H9 (cell line): ENCODE data around the gene MRPL14. TPM values are rescaled to one million over a fixed set of nuclear protein-coding genes. Genes with fewer than 3 reads are reported as not detected.

Experiments used
- DNase-seq: peaks from one replicate; pipeline ENCODE4 v3.0.0-alpha.2; 2017
- H2AFZ ChIP-seq: one replicate; pipeline ENCODE4 v1.6.1; 2013; ENCODE audit warnings: mild to moderate bottlenecking, low read length, control low read depth, moderate library complexity
- H2AK5ac ChIP-seq: 2 replicates; pipeline ENCODE4 v1.6.1; 2013; ENCODE audit warnings: low read length, control low read depth, mixed read lengths; ENCODE audit not compliant: insufficient read length
- H2BK120ac ChIP-seq: one replicate; pipeline ENCODE4 v1.6.1; 2013; ENCODE audit warnings: low read depth, mild to moderate bottlenecking, low read length, control low read depth, inconsistent platforms; ENCODE audit not compliant: poor library complexity, severe bottlenecking
- H2BK12ac ChIP-seq: 2 replicates; pipeline ENCODE4 v1.6.1; 2013; ENCODE audit warnings: low read length, control low read depth, mixed read lengths, low read depth; ENCODE audit not compliant: insufficient read length
- H2BK15ac ChIP-seq: 2 replicates; pipeline ENCODE4 v1.6.1; 2013; ENCODE audit warnings: low read depth, low read length, control low read depth
- H2BK20ac ChIP-seq: one replicate; pipeline ENCODE4 v1.6.1; 2013; ENCODE audit warnings: low read depth, mild to moderate bottlenecking, low read length, control low read depth, inconsistent platforms; ENCODE audit not compliant: poor library complexity, severe bottlenecking
- H2BK5ac ChIP-seq: 2 replicates; pipeline ENCODE4 v1.6.1; 2013; ENCODE audit warnings: low read length, control low read depth, mixed read lengths; ENCODE audit not compliant: insufficient read length
- H3K14ac ChIP-seq: 2 replicates; pipeline ENCODE4 v1.6.1; 2013; ENCODE audit warnings: low read length, control low read depth; ENCODE audit not compliant: insufficient read depth
- H3K18ac ChIP-seq: 2 replicates; pipeline ENCODE4 v1.6.1; 2013; ENCODE audit warnings: low read depth, mild to moderate bottlenecking, mixed read lengths, low read length, control low read depth; ENCODE audit not compliant: insufficient read length
- H3K23ac ChIP-seq: 2 replicates; pipeline ENCODE4 v1.6.1; 2013; ENCODE audit warnings: low read length, control low read depth, mixed read lengths, low read depth; ENCODE audit not compliant: insufficient read length
- H3K23me2 ChIP-seq: 2 replicates; pipeline ENCODE4 v1.6.1; 2013; ENCODE audit warnings: low read depth, mild to moderate bottlenecking, mixed read lengths, low read length, control low read depth; ENCODE audit not compliant: insufficient read length, poor library complexity, severe bottlenecking
- H3K27ac ChIP-seq: 2 replicates; pipeline ENCODE4 v1.5.1; 2013; ENCODE audit warnings: low read length, control low read depth, mixed read lengths, low read depth; ENCODE audit not compliant: insufficient read length
- H3K27me3 ChIP-seq: 2 replicates; pipeline ENCODE4 v1.6.1; 2013; ENCODE audit warnings: low read length, control low read depth, inconsistent platforms; ENCODE audit not compliant: insufficient read depth
- H3K4ac ChIP-seq: 2 replicates; pipeline ENCODE4 v1.6.1; 2013; ENCODE audit warnings: low read depth, mild to moderate bottlenecking, control low read depth, inconsistent platforms, low read length, moderate library complexity
- H3K4me1 ChIP-seq: 2 replicates; pipeline ENCODE4 v1.6.1; 2013; ENCODE audit warnings: low read length, control low read depth, inconsistent platforms; ENCODE audit not compliant: insufficient read depth
- H3K4me2 ChIP-seq: 2 replicates; pipeline ENCODE4 v1.6.1; 2013; ENCODE audit warnings: low read length, control low read depth, mixed read lengths; ENCODE audit not compliant: insufficient read length, insufficient read depth
- H3K56ac ChIP-seq: 2 replicates; pipeline ENCODE4 v1.6.1; 2013; ENCODE audit warnings: low read depth, mild to moderate bottlenecking, mixed read lengths, low read length, control low read depth; ENCODE audit not compliant: insufficient read length
- H3K79me1 ChIP-seq: 2 replicates; pipeline ENCODE4 v1.6.1; 2013; ENCODE audit warnings: low read depth, mild to moderate bottlenecking, moderate library complexity, low read length, control low read depth, inconsistent platforms; ENCODE audit not compliant: insufficient read depth, poor library complexity, severe bottlenecking
- H3K79me2 ChIP-seq: 2 replicates; pipeline ENCODE4 v1.6.1; 2013; ENCODE audit warnings: low read length, control low read depth, inconsistent platforms; ENCODE audit not compliant: insufficient read depth
- H3K9ac ChIP-seq: 2 replicates; pipeline ENCODE4 v1.6.1; 2013; ENCODE audit warnings: low read length, control low read depth, mixed read lengths; ENCODE audit not compliant: insufficient read length; ENCODE audit errors: extremely low read depth
- H3K9me3 ChIP-seq: one replicate; pipeline ENCODE4 v1.6.1; 2013; ENCODE audit warnings: low read depth, low read length, inconsistent platforms; ENCODE audit not compliant: control insufficient read depth
- H3T11ph ChIP-seq: one replicate; pipeline ENCODE4 v1.6.1; 2013; ENCODE audit warnings: mild to moderate bottlenecking, low read length, control low read depth, inconsistent platforms
- H4K20me1 ChIP-seq: one replicate; pipeline ENCODE4 v1.6.1; 2013; ENCODE audit not compliant: control insufficient read depth, insufficient read length, insufficient read depth
- H4K5ac ChIP-seq: 2 replicates; pipeline ENCODE4 v1.6.1; 2013; ENCODE audit warnings: low read depth, mild to moderate bottlenecking, mixed read lengths, low read length, control low read depth; ENCODE audit not compliant: insufficient read length
- H4K8ac ChIP-seq: replicated peaks from 2 replicates; pipeline ENCODE4 v1.6.1; 2013; ENCODE audit warnings: low read length, control low read depth, mixed read lengths, low read depth; ENCODE audit not compliant: insufficient read length
- H4K91ac ChIP-seq: 2 replicates; pipeline ENCODE4 v1.6.1; 2013; ENCODE audit warnings: low read depth, mild to moderate bottlenecking, moderate library complexity, mixed read lengths, low read length, control low read depth; ENCODE audit not compliant: insufficient read length
- H3K27ac Mint-ChIP-seq, 3 experiments: 2 replicates in 2 of 3; 3 replicates in 1 of 3; pipeline ENCODE4 v1.8.0; 2020 to 2021; ENCODE audit warnings: mixed read lengths in 3 of 3, mild to moderate bottlenecking in 1 of 3, moderate library complexity in 1 of 3
- H3K27me3 Mint-ChIP-seq: 2 replicates; pipeline ENCODE4 v1.8.0; 2021; ENCODE audit warnings: low read depth, mild to moderate bottlenecking, moderate library complexity, mixed read lengths
- H3K36me3 Mint-ChIP-seq, 3 experiments: 2 replicates in 2 of 3; 3 replicates in 1 of 3; pipeline ENCODE4 v1.8.0; 2020 to 2021; ENCODE audit warnings: low read depth in 3 of 3, mixed read lengths in 3 of 3; ENCODE audit not compliant: insufficient read depth in 1 of 3
- H3K4me1 Mint-ChIP-seq, 2 experiments: 2 replicates each; pipeline ENCODE4 v1.8.0; 2020; ENCODE audit warnings: mixed read lengths in 2 of 2
- H3K4me3 Mint-ChIP-seq, 2 experiments: 2 replicates in 1 of 2; 3 replicates in 1 of 2; pipeline ENCODE4 v1.8.0; 2020 to 2021; ENCODE audit warnings: mild to moderate bottlenecking in 2 of 2, mixed read lengths in 2 of 2, moderate library complexity in 1 of 2
- H3K9me3 Mint-ChIP-seq, 2 experiments: 2 replicates in 1 of 2; 3 replicates in 1 of 2; pipeline ENCODE4 v1.8.0; 2020; ENCODE audit warnings: mild to moderate bottlenecking in 2 of 2, mixed read lengths in 2 of 2, moderate library complexity in 1 of 2
- CTCF ChIP-seq: fragments of 200-600 bp; sonication (generic); conservative IDR thresholded peaks from 3 replicates; pipeline ENCODE4 v1.8.0; 2021; ENCODE audit warnings: antibody characterized with exemption, mild to moderate bottlenecking
- WGBS: extraction: QIAGEN DNeasy Blood & Tissue Kit; methylation state at CpG from one replicate; pipeline ENCODE4 v1.1.7; 2013; ENCODE audit warnings: missing lambda C conversion rate, low lambda C conversion rate, mixed read lengths; ENCODE audit not compliant: insufficient read length; ENCODE audit errors: extremely low coverage; 5-methylcytosine and 5-hydroxymethylcytosine counted together
- total RNA-seq: library from RNA; stranded (reverse); gene quantifications from 2 replicates; pipeline ENCODE4 v1.2.1, GENCODE V29; 2021

Gene MRPL14
- total RNA-seq, 1 experiment from 2014 or later, result 80.1 TPM

- Histone ChIP-seq H2BK20ac (no peak overlapping the region), H3K9me3 (no peaks in the 10 kb centered on the region), H3K4ac (no peak overlapping the region), H3K79me1 (no peaks in the 10 kb centered on the region), H2AK5ac (no peak overlapping the region), H3K18ac (no peak overlapping the region), H4K8ac (no peak overlapping the region), H3K23me2 (peaks cover 9% of the 10 kb centered on the region), H3K23ac (no peak overlapping the region), H3K4me2 (no peak overlapping the region), H3K27ac (no peak overlapping the region), H3K9ac (no peak overlapping the region), H3K56ac (no peak overlapping the region), H3K79me2 (no peaks in the 10 kb centered on the region), H2BK15ac (no peak overlapping the region), H4K20me1 (no peaks in the 10 kb centered on the region), H3K27me3 (no peaks in the 10 kb centered on the region), H2AFZ (no peak overlapping the region), H3K4me1 (peaks cover 5% of the 10 kb centered on the region; the same call in 1 of the 2 replicates), H2BK5ac (no peak overlapping the region), H3K14ac (peak overlapping the region; percentile 35; the same call in 1 of the 2 replicates), H2BK120ac (no peak overlapping the region), H4K91ac (no peak overlapping the region), H3T11ph (no peak overlapping the region), H2BK12ac (no peak overlapping the region), H4K5ac (no peak overlapping the region)
- no peak for DNase-seq
- Mint-ChIP-seq H3K4me3 (no peak overlapping the region), H3K27me3 (peaks cover 3% of the 10 kb centered on the region), H3K27ac (no peak overlapping the region), H3K36me3 (no peaks in the 10 kb centered on the region), H3K9me3 (no peaks in the 10 kb centered on the region), H3K4me1 (peaks cover 26 to 38% of the 10 kb centered on the region in 2 experiments)
- WGBS, result no CpG with 5 or more reads among the region's 8 CpGs
- TF ChIP-seq CTCF, result no peak
Observed at GRCh38 chr6:44077214-44077946, 49.9 kb downstream of the MRPL14 start.
